22Rv1 (cell line): ENCODE measurements around the gene C1orf167.

ENCODE experiments used
- H3K27ac ChIP-seq: fragments of 450-650 bp; 2 replicates; pipeline ENCODE4 v1.5.1; 2017
- CTCF ChIP-seq: fragments of 450-650 bp; IDR thresholded peaks from 2 replicates; pipeline ENCODE4 v1.5.1; 2017; ENCODE audit warnings: mild to moderate bottlenecking
- ZFX ChIP-seq: fragments of 450-650 bp; IDR thresholded peaks from 2 replicates; pipeline ENCODE4 v1.6.1; 2017; ENCODE audit warnings: antibody characterized with exemption, borderline replicate concordance

Gene C1orf167

DNA sequence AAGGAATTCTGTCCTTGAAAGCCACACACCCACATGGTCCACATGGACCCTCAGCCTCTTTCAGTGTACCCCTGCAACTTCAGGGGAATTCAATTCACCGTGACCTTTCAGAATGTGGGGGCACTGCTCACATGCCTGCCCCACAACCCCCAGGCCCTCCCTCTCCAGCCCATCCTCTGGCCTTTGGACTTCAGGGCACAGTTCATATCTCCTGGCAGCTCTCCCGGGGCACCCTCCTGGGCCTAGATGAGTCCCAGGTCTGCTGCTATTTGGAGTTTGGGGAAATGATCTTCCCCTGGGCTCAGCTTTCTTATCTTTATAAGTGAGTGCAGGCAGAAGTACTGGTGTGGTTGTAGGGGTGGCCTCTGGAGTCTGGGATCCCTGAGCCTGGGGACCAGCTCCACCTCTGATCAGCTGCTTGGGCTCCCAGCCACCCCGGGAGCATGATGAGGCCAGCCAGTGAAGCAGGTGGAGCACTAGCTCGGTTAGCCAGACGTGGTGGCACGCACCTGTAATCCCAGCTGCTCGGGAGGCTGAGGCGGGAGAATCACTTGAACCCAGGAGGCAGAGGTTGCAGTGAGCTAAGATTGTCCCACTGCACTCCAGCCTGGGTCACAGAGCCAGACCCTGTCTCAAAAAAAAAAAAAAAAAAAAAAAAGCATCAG lies 15.8 kb downstream of the C1orf167 start:
- H3K27ac ChIP-seq, result no peak overlapping the region
- TF ChIP-seq ZFX (no peak), CTCF (no peak)

DNA sequence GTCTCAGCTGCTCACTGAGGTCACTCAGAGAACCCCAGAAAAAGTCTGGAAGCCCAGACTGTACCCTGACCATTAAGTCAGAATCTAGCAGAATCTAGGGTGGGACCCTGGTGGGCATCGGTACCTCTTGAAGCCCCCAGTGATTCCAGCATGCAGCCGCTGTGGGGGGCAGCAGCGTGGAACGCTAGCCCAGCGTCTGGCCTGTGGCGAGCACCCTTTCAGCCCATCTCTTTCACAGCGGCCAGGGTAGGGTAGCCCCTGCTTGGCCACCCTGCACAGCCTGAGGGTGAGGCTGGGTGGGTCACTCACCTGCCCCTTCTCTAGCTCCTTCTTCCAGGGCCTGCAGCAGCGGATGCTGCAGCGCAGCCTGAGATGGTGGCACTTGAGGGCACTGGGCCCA lies 16.3 kb downstream of the C1orf167 start:
- TF ChIP-seq CTCF (no peak), ZFX (no peak)

DNA sequence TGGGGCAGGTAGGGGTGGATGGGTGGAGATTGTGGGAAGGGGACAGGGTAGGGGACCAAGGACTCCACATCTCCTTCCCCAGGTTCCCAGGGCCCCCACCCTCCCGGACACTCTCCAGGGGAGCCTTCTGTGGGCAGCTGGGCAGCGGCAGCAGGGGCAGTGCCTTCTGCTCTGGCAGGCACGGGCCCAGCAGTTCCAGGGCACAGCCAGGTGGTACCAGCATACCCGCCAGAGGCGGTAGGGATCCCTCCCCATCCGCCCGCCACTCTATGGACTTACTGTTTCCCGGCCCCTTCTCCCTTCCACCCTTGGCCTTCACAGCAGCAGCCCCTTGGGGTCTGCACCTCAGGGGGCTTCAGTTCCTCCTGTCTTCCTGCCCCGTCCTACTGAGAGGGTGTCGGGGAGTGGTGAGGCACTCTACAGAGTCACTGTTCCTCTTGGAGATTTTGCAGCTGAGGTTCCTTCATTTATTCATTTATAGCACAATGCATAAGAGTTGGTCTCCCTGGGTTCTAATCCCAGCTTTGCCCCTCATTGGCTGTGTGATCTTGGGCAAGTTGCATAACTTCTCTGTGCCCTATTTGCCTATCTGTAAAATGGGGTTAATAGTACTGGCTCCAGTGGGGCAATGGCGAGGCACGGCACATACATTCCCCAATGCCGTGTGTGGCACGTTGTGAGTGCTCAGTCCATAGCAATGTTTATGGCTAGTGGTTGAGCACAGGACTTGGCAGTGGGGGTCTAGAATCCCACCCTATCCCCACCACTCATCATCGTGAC lies 17.0 kb downstream of the C1orf167 start:
- TF ChIP-seq ZFX (no peak), CTCF (no peak)
- no peak overlapping the region for H3K27ac ChIP-seq

More for the DNA sequence above, 16.3 kb downstream of the C1orf167 start:
- no peak overlapping the region for H3K27ac ChIP-seq

DNA sequence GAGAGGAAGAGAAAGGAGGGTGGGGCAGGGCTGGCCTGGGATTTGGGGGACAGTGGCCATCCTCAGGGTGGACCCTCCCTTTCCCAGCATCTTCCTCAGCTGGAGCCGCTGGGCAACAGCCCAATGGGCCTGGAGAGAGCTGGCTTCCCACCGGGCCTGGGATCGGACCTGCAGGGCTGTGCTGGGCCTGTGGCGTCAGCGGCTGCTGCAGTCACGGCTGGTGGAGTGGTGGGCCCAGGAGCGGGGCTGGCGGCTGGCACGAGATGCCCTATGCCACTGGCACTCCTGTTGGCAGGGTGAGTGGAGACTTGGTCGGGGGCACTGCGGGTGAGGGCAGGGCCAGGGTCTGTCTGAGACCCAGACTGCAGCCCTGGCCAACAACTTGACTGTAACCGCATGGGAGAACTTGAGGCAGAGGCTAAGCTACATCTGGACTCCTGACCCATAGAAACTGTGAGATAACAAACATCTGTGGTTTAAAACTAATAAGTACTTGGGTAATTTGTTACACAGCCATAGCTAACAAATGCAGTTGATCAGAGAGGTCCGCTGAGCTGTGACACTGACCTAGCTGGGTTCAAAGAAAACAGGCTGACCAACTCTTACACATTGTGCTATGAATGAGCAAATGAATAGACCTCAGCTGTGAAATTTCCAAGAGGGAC lies 17.9 kb downstream of the C1orf167 start:
- TF ChIP-seq CTCF (no peak), ZFX (no peak)
- no peak overlapping the region for H3K27ac ChIP-seq

- TF ChIP-seq CTCF, result no peak
- TF ChIP-seq ZFX, result no peak
- H3K27ac ChIP-seq, result no peak overlapping the region
Observed at GRCh38 chr1:11780380-11781147, 18.6 kb downstream of the C1orf167 start.

DNA sequence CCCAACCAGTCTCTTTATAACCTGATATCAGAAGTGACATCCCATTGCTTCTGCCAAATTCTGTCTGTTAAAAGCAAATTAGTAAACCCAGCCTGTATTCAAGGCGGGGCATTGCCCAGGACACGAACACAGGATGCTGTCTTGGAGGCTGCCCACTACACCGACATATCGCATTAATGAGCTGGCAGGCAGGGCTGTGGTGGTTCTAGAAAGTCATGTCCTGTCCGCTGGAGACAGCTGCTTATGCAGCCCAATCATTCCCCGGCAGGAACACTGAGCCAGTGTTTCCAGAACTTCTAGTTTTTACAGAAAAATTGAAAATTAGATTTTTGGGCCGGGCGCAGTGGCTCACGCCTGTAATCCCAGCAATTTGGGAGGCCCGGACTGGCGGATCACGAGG lies 19.3 kb downstream of the C1orf167 start:
- TF ChIP-seq ZFX (no peak), CTCF (no peak)
- H3K27ac ChIP-seq, result no peak overlapping the region
